GM10248 (cell line): ENCODE results near the gene TAPBP.

Source experiments
- CTCF ChIA-PET: fragments of 300-600 bp; sonication (Branson Sonifier 250); formaldehyde crosslinking; extraction: SDS; loops from one replicate; lab custom pipeline; 2021; ENCODE audit warnings: antibody characterized with exemption; lab: Yijun Ruan, JAX
- POLR2A ChIA-PET: fragments of 350-650 bp; sonication (Branson Sonifier 250); formaldehyde crosslinking; extraction: SDS; loops from one replicate; lab custom pipeline; 2020; ENCODE audit warnings: antibody characterized with exemption; lab: Yijun Ruan, JAX
- DNase-seq: peaks from one replicate; pipeline ENCODE4 v3.0.0; 2012; ENCODE audit errors: extremely low spot score
- CTCF ChIP-seq: IDR thresholded peaks from 2 replicates; pipeline ENCODE4 v1.5.1; 2012; ENCODE audit warnings: mild to moderate bottlenecking, low read depth; ENCODE audit errors: extremely low read depth, missing control alignments, control extremely low read depth

TAPBP gene

GRCh38 chr6:33333666-33334065 lies 19.8 kb upstream of the TAPBP start:
- CTCF ChIA-PET, result interaction anchor here (1.5 kb wide), 1 partner anchor 11 kb away, joined by 8 read pairs; no protein-coding TSS in a partner anchor
- no peak for DNase-seq
- POLR2A ChIA-PET, result no interaction called here
- TF ChIP-seq CTCF, result no peak

GRCh38 chr6:33330736-33331135 lies 16.9 kb upstream of the TAPBP start:
- POLR2A ChIA-PET, result no interaction called here
- CTCF ChIA-PET, result no interaction called here

GRCh38 chr6:33329058-33329457 lies 15.2 kb upstream of the TAPBP start:
- DNase-seq, result no peak
- ChIA-PET POLR2A (no interaction called here), CTCF (interaction anchor here (0.7 to 0.9 kb wide), 2 partner anchors 15 to 67 kb away, joined by 3 read pairs; no protein-coding TSS in a partner anchor)
- TF ChIP-seq CTCF, result no peak

More at GRCh38 chr6:33330736-33331135, 16.9 kb upstream of the TAPBP start:
- no peak for DNase-seq
- TF ChIP-seq CTCF, result no peak

GRCh38 chr6:33324125-33324524 lies 10.2 kb upstream of the TAPBP start:
- no peak for TF ChIP-seq CTCF
- CTCF ChIA-PET, result interaction anchor here (1.3 to 1.5 kb wide), 3 partner anchors 14 to 102 kb away, joined by 3 to 4 read pairs (median 4); no protein-coding TSS in a partner anchor
- POLR2A ChIA-PET, result interaction anchor here (0.7 to 0.9 kb wide), 2 partner anchors 47 to 249 kb away, joined by 3 to 4 read pairs; partner anchors contain the start of gene HLA-DPB1
- no peak for DNase-seq

- ChIA-PET POLR2A (interaction anchor here (0.7 to 0.9 kb wide), 2 partner anchors 46 to 248 kb away, joined by 3 to 4 read pairs; partner anchors contain the start of gene HLA-DPB1), CTCF (interaction anchor here (0.9 to 1.5 kb wide), 4 partner anchors 13 to 103 kb away, joined by 3 to 4 read pairs (median 4); no protein-coding TSS in a partner anchor)
- DNase-seq, result no peak
- TF ChIP-seq CTCF, result no peak
Measured at GRCh38 chr6:33323623-33323948, 9.7 kb upstream of the TAPBP start.

- ChIA-PET POLR2A (interaction anchor here (0.6 kb wide), 1 partner anchor 67 kb away, joined by 3 read pairs; no protein-coding TSS in a partner anchor), CTCF (interaction anchor here (1.0 to 2.0 kb wide), 2 partner anchors 8 to 22 kb away, joined by 3 to 6 read pairs; partner anchors contain the start of gene RGL2)
- TF ChIP-seq CTCF, result no peak
- DNase-seq, result no peak
Measured at GRCh38 chr6:33321227-33321626, 7.3 kb upstream of the TAPBP start.
